HG03064 (cell line): ENCODE results near the gene MCAT.

Source experiments
- ATAC-seq: cut with Tn5 transposase; IDR thresholded peaks from one replicate; pipeline ENCODE4 v1.9.1; 2021; ENCODE audit warnings: low read depth; ENCODE audit not compliant: unreplicated experiment

Gene MCAT

GRCh38 chr22:43142880-43143562 is at the start of gene MCAT:
Gene MCAT, minus strand, starts transcription at chr22:43143398. Its CDS starts 50 bp downstream, at chr22:43143348.
- peak; percentile 65 for ATAC-seq

GRCh38 chr22:43191831-43192230 is 48.6 kb upstream of the MCAT start:
- no peak for ATAC-seq

- ATAC-seq, result no peak
These were observed 45.8 kb upstream of the MCAT start for GRCh38 chr22:43188829-43189545.

- peak; percentile 45 for ATAC-seq
These were observed 44.2 kb upstream of the MCAT start for GRCh38 chr22:43187171-43188099.

- ATAC-seq, result no peak
These were observed 43.3 kb upstream of the MCAT start, which contains the start of gene TTLL12 for GRCh38 chr22:43186272-43187170. Gene TTLL12, minus strand, starts transcription at chr22:43187134. Its CDS starts 65 bp downstream, at chr22:43187069.

GRCh38 chr22:43185860-43186261 is 42.7 kb upstream of the MCAT start:
- ATAC-seq, result no peak

GRCh38 chr22:43183496-43184277 is 40.5 kb upstream of the MCAT start:
- no peak for ATAC-seq

- ATAC-seq, result no peak
These were observed 39.5 kb upstream of the MCAT start for GRCh38 chr22:43182726-43183125.

GRCh38 chr22:43182118-43182517 is 38.9 kb upstream of the MCAT start:
- ATAC-seq, result no peak

- ATAC-seq, result no peak
These were observed 38.3 kb upstream of the MCAT start for GRCh38 chr22:43181321-43182076.

GRCh38 chr22:43180670-43181069 is 37.5 kb upstream of the MCAT start:
- ATAC-seq, result no peak

GRCh38 chr22:43179911-43180195 is 36.7 kb upstream of the MCAT start:
- ATAC-seq, result no peak

- no peak for ATAC-seq
These were observed 36.1 kb upstream of the MCAT start for GRCh38 chr22:43179146-43179910.

- ATAC-seq, result no peak
These were observed 34.3 kb upstream of the MCAT start for GRCh38 chr22:43177479-43177878.

- ATAC-seq, result no peak
These were observed 32.9 kb upstream of the MCAT start for GRCh38 chr22:43176090-43176489.

- no peak for ATAC-seq
These were observed 31.8 kb upstream of the MCAT start for GRCh38 chr22:43174941-43175531.

GRCh38 chr22:43173976-43174720 is 30.9 kb upstream of the MCAT start:
- no peak for ATAC-seq
